NT2/D1 (cell line): ENCODE data around the gene CD109.

Experiments used
- YY1 ChIP-seq: IDR thresholded peaks from 2 replicates; pipeline ENCODE4 v1.6.1; 2011; ENCODE audit not compliant: insufficient read length, insufficient read depth
- ZNF274 ChIP-seq: IDR thresholded peaks from 2 replicates; pipeline ENCODE4 v1.6.1; 2011; ENCODE audit warnings: mild to moderate bottlenecking, low read depth, low read length

DNA sequence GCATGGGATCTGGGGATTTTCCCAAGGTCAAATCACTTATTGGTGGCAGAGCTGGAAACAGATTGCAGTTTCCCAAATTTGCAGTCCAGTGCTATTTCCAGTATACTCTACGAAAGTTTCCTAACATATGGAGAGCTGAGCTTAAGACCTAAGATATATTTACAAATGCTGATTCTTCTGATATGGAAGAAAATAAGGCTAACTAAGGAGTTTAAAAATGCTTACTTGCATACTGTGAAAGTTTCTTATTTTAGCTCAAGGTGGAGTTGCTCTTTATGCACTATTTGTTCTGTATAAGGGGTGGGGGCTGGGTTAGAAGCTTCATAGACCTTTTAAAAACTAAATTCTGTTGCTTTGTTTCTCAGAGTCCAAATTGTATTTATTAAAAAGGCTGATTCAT is 7.5 kb downstream of the CD109 start:
- TF ChIP-seq ZNF274 (no peak), YY1 (no peak)
